Karpas-422 (cell line): ENCODE measurements around the gene CFDP1. TPM values are rescaled to one million over a fixed set of nuclear protein-coding genes. Genes with fewer than 3 reads are reported as not detected.

Experiments
- DNase-seq: peaks from one replicate; pipeline ENCODE4 v3.0.0-alpha.2; 2015
- H2AFZ ChIP-seq: fragments of 200-600 bp; sonication (generic); 2 replicates; pipeline ENCODE4 v1.6.1; 2014; ENCODE audit warnings: antibody characterized with exemption, low read length, mixed read lengths
- H3K27ac ChIP-seq: fragments of 200-600 bp; sonication (generic); 2 replicates; pipeline ENCODE4 v1.5.1; 2014; ENCODE audit warnings: mild to moderate bottlenecking, low read length, moderate library complexity
- H3K27me3 ChIP-seq: fragments of 200-600 bp; sonication (generic); 2 replicates; pipeline ENCODE4 v1.6.1; 2014; ENCODE audit warnings: low read length, mixed read lengths
- H3K36me3 ChIP-seq: fragments of 200-600 bp; sonication (generic); 2 replicates; pipeline ENCODE4 v1.6.1; 2014; ENCODE audit warnings: low read length, mixed read lengths; ENCODE audit not compliant: insufficient read depth
- H3K4me1 ChIP-seq: fragments of 200-600 bp; sonication (generic); 2 replicates; pipeline ENCODE4 v1.6.1; 2014; ENCODE audit warnings: mild to moderate bottlenecking, low read length, mixed read lengths
- H3K4me2 ChIP-seq: fragments of 200-600 bp; sonication (generic); 2 replicates; pipeline ENCODE4 v1.6.1; 2014; ENCODE audit warnings: low read length, low read depth, mild to moderate bottlenecking; ENCODE audit not compliant: poor library complexity, severe bottlenecking
- H3K4me3 ChIP-seq: fragments of 200-600 bp; sonication (generic); 2 replicates; pipeline ENCODE4 v1.5.1; 2014; ENCODE audit warnings: mild to moderate bottlenecking, antibody characterized with exemption, low read length, mixed read lengths
- H3K79me2 ChIP-seq: fragments of 200-600 bp; sonication (generic); 2 replicates; pipeline ENCODE4 v1.6.1; 2014; ENCODE audit warnings: mild to moderate bottlenecking, low read length, mixed read lengths
- H3K9ac ChIP-seq: fragments of 200-600 bp; sonication (generic); 2 replicates; pipeline ENCODE4 v1.6.0; 2014; ENCODE audit warnings: low read length
- H3K9me2 ChIP-seq: fragments of 200-600 bp; sonication (generic), shearing (Covaris generic); replicated peaks from 2 replicates; pipeline ENCODE4 v1.6.0; 2014; ENCODE audit warnings: mild to moderate bottlenecking, low read length, moderate library complexity; ENCODE audit not compliant: insufficient read depth
- H3K9me3 ChIP-seq: fragments of 300-700, 200-600 bp; sonication (generic); 2 replicates; pipeline ENCODE4 v1.6.1; 2014; ENCODE audit warnings: low read length, mixed read lengths
- H4K20me1 ChIP-seq: fragments of 200-600 bp; sonication (generic); 2 replicates; pipeline ENCODE4 v1.6.1; 2014; ENCODE audit warnings: mild to moderate bottlenecking, antibody characterized with exemption, low read length, low read depth; ENCODE audit not compliant: insufficient read depth
- total RNA-seq: library from RNA; depleted of rRNA; stranded (reverse); fragments of >200 nt; shearing (Covaris generic); gene quantifications from 2 replicates; pipeline ENCODE4 v1.2.3, GENCODE V29; 2014; ENCODE audit warnings: low replicate concordance

CFDP1 gene
- total RNA-seq, 1 experiment from 2014 or later = 33.5 TPM

DNA sequence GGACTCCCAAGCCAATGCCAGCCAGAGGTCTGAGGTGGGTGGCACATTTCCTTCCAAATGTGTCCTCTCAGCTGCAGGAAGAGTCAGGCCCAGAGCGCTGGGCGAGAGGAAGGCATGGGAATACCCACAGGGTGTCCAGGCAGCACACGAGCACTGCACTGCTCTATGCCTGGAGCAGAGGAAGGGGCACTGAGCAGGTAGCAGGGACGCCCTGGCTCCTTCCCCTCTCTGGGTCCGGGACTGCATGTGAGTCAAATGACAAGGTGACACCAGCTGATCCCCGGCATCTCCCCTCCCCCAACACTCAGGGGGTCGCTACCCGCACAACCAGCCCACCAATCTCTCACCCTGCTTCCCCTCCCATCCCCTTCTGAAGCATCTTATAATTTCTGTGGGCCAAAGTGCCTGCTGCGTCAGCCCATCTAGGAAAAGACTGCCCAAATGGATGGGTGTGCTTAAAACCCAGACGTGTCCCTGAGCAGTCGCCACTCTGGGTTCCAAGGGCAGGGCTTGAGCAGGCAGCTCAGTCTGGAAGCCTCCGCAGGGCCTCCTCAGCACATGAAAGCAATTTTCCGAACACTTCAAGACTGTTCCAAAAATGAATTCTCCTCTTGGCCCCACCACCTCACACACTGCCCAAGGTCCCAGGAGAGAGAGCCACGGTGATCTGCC, 169.9 kb downstream of the CFDP1 start:
- no peaks in the 10 kb centered on the region for H3K9me3 ChIP-seq
- no peak overlapping the region for H3K4me2 ChIP-seq
- H3K36me3 ChIP-seq = no peaks in the 10 kb centered on the region
- no peak overlapping the region for H3K4me3 ChIP-seq
- H4K20me1 ChIP-seq = peaks cover 25% of the 10 kb centered on the region
- no peak overlapping the region for H2AFZ ChIP-seq
- no peaks in the 10 kb centered on the region for H3K9me2 ChIP-seq
- no peaks in the 10 kb centered on the region for H3K27me3 ChIP-seq
- H3K27ac ChIP-seq = no peak overlapping the region
- H3K9ac ChIP-seq = no peak overlapping the region
- no peaks in the 10 kb centered on the region for H3K79me2 ChIP-seq
- DNase-seq = no peak
- H3K4me1 ChIP-seq = peaks cover 19% of the 10 kb centered on the region

DNA sequence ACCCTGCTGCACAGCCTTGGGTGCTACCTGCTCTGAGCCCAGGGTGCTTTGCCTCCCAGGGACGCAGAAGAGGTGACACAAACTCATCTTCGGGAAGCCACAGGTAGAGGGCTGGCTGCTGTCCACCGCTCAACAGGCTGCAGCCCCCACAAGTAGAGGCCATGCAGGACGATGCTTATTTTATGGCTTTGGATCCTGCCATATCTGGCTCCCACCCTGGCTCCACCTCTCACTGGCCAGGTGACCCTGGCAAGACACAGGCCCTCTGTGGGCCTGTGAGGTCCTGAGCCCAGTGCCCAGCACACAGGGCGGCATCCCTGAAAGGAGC, 170.5 kb downstream of the CFDP1 start:
- Histone ChIP-seq H3K4me3 (no peak overlapping the region), H3K79me2 (no peaks in the 10 kb centered on the region), H2AFZ (no peak overlapping the region), H3K27ac (no peak overlapping the region), H4K20me1 (peaks cover 27% of the 10 kb centered on the region), H3K36me3 (no peaks in the 10 kb centered on the region), H3K9me2 (no peaks in the 10 kb centered on the region), H3K27me3 (no peaks in the 10 kb centered on the region), H3K4me1 (peaks cover 19% of the 10 kb centered on the region), H3K4me2 (no peak overlapping the region), H3K9ac (no peak overlapping the region), H3K9me3 (no peaks in the 10 kb centered on the region)
- DNase-seq = no peak

DNA sequence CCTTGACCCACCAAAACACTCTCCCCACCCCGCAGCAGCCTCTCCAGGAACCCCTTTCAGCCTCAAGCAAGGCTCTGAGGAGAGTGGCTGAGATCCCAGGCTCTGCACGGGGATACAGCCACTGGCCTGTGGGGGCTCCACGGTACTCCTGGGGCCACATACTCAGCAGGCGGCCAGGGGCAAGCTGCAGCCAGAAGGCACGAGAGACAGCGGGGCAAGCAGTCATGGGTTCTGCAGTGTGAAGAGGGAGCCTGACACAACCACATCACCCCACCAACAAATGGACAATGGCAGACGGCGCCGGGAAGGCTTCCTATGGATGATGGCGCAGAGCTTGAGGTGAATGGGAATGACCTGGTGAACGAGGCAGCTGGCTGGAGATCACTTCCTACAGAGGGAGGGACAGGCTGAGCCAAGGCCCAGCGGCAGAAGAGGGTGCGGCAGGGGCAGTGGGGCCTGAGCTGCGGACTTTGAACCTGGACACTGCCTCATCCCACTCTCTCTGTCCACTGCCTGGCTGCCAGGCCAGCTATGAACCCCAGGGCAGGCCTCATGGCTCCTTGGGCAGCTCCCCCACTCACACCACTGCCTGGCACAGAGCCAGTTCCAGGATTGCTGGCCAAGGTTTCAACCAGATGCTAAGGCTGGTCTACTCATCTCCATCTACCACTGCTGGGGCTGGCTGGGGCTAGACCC, 171.1 kb downstream of the CFDP1 start:
- H3K9ac ChIP-seq = no peak overlapping the region
- H3K4me1 ChIP-seq = peaks cover 19% of the 10 kb centered on the region
- no peaks in the 10 kb centered on the region for H3K36me3 ChIP-seq
- H2AFZ ChIP-seq = no peak overlapping the region
- no peaks in the 10 kb centered on the region for H3K9me3 ChIP-seq
- no peak overlapping the region for H3K4me3 ChIP-seq
- DNase-seq = no peak
- no peaks in the 10 kb centered on the region for H3K27me3 ChIP-seq
- H3K9me2 ChIP-seq = no peaks in the 10 kb centered on the region
- H4K20me1 ChIP-seq = peaks cover 27% of the 10 kb centered on the region
- H3K79me2 ChIP-seq = no peaks in the 10 kb centered on the region
- H3K27ac ChIP-seq = no peak overlapping the region
- no peak overlapping the region for H3K4me2 ChIP-seq

GRCh38 chr16:75261590-75262078, 171.7 kb downstream of the CFDP1 start:
- Histone ChIP-seq H3K9me2 (no peaks in the 10 kb centered on the region), H3K36me3 (no peaks in the 10 kb centered on the region), H4K20me1 (peaks cover 27% of the 10 kb centered on the region), H2AFZ (no peak overlapping the region), H3K9ac (no peak overlapping the region), H3K9me3 (no peaks in the 10 kb centered on the region), H3K27ac (no peak overlapping the region), H3K4me2 (no peak overlapping the region), H3K79me2 (no peaks in the 10 kb centered on the region), H3K27me3 (no peaks in the 10 kb centered on the region), H3K4me1 (peaks cover 18% of the 10 kb centered on the region), H3K4me3 (no peak overlapping the region)
- DNase-seq = no peak

- Histone ChIP-seq H2AFZ (no peak overlapping the region), H3K36me3 (no peaks in the 10 kb centered on the region), H3K9ac (no peak overlapping the region), H3K27me3 (no peaks in the 10 kb centered on the region), H3K27ac (no peak overlapping the region), H4K20me1 (peaks cover 27% of the 10 kb centered on the region), H3K9me2 (no peaks in the 10 kb centered on the region), H3K4me2 (no peak overlapping the region), H3K4me3 (no peak overlapping the region), H3K4me1 (peaks cover 12% of the 10 kb centered on the region), H3K79me2 (no peaks in the 10 kb centered on the region), H3K9me3 (no peaks in the 10 kb centered on the region)
- DNase-seq = no peak
Observed at GRCh38 chr16:75260851-75261589, 172.3 kb downstream of the CFDP1 start.

- DNase-seq = no peak
Observed at GRCh38 chr16:75258807-75259141, 174.5 kb downstream of the CFDP1 start.

DNA sequence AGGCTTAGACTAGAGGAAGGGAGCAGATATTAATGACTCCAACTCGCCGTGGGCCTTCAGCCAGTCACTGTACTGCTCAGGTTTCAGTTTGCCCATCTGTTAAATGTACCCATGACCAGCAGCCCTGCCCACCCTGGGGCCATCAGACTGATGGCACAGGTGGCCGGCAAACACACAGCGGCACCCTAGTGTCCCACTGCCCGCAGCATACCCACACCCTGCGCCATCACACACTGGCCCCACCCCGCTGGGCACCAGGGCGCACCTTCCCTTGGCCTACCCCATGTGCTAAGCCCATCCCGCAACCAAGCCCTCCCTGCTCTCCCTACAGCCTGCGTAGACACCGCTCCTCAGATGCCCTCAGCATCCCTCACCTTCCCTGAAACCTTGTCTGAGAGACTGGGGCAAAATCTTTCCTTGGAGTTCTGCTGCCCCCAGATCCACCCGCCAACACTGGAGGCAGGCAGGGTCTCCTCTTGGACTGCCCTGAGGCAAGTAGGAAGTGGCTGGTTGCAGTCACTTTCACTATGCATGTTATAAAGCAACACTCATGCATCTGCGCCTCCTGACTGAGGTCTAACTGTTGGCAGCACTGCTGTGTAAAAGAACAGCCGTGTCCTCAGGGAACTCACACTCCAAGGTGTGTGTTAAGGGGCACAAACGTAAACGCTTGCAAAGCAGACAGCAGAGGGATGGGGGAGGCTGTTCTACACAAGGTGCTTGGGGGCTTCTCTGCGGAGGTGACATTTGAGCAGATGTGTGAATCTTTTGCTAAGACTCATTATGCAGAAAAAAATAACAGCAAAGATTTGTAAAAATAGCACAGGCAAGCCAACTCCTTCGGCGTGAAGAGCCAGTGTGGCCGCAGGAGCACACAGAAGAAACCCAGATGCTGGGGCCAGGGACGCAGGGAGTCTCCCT, 175.2 kb downstream of the CFDP1 start:
- H3K9ac ChIP-seq = no peak overlapping the region
- no peaks in the 10 kb centered on the region for H3K36me3 ChIP-seq
- H3K27me3 ChIP-seq = no peaks in the 10 kb centered on the region
- no peak overlapping the region for H3K4me3 ChIP-seq
- H3K79me2 ChIP-seq = no peaks in the 10 kb centered on the region
- no peak overlapping the region for H3K4me2 ChIP-seq
- peaks cover 6% of the 10 kb centered on the region for H3K4me1 ChIP-seq
- H4K20me1 ChIP-seq = peaks cover 23% of the 10 kb centered on the region
- H3K27ac ChIP-seq = no peak overlapping the region
- H3K9me2 ChIP-seq = no peaks in the 10 kb centered on the region
- no peak for DNase-seq
- H3K9me3 ChIP-seq = no peaks in the 10 kb centered on the region
- no peak overlapping the region for H2AFZ ChIP-seq

More at GRCh38 chr16:75258807-75259141, 174.5 kb downstream of the CFDP1 start:
- H3K4me2 ChIP-seq = no peak overlapping the region
- peaks cover 6% of the 10 kb centered on the region for H3K4me1 ChIP-seq
- no peak overlapping the region for H2AFZ ChIP-seq
- peaks cover 24% of the 10 kb centered on the region for H4K20me1 ChIP-seq
- no peak overlapping the region for H3K4me3 ChIP-seq
- no peak overlapping the region for H3K27ac ChIP-seq
- no peaks in the 10 kb centered on the region for H3K27me3 ChIP-seq
- no peaks in the 10 kb centered on the region for H3K9me2 ChIP-seq
- H3K9me3 ChIP-seq = no peaks in the 10 kb centered on the region
- H3K36me3 ChIP-seq = no peaks in the 10 kb centered on the region
- H3K79me2 ChIP-seq = no peaks in the 10 kb centered on the region
- H3K9ac ChIP-seq = no peak overlapping the region
